HEK293T (cell line): ENCODE results near the gene PBX2.

ENCODE experiments used
- CTCF ChIA-PET: fragments of 350-600 bp; formaldehyde crosslinking; extraction: SDS; loops from one replicate; lab custom pipeline; 2021; ENCODE audit warnings: antibody characterized with exemption, inconsistent platforms; lab: Yijun Ruan, JAX
- POLR2A ChIA-PET: fragments of 350-600 bp; formaldehyde crosslinking; extraction: SDS; loops from one replicate; lab custom pipeline; 2020; ENCODE audit warnings: antibody characterized with exemption, inconsistent platforms; lab: Yijun Ruan, JAX
- DNase-seq: peaks from one replicate; pipeline ENCODE4 v3.0.0; 2012; ENCODE audit warnings: mixed read lengths; ENCODE audit errors: extremely low spot score
- ARNT ChIP-seq: fragments of 450-650 bp; IDR thresholded peaks from 2 replicates; pipeline ENCODE4 v1.6.1; 2017; ENCODE audit warnings: mild to moderate bottlenecking
- BHLHE40 ChIP-seq: fragments of 450-650 bp; IDR thresholded peaks from 2 replicates; pipeline ENCODE4 v1.6.1; 2016; ENCODE audit warnings: mild to moderate bottlenecking, moderate library complexity, borderline replicate concordance
- CTBP1 ChIP-seq: fragments of 450-650 bp; IDR thresholded peaks from 2 replicates; pipeline ENCODE4 v1.6.1; 2016; ENCODE audit warnings: borderline replicate concordance
- ELF4 ChIP-seq: fragments of 450-650 bp; IDR thresholded peaks from 2 replicates; pipeline ENCODE4 v1.6.1; 2017; ENCODE audit warnings: antibody characterized with exemption
- FOXA1 ChIP-seq: fragments of 450-650 bp; IDR thresholded peaks from 2 replicates; pipeline ENCODE4 v1.6.1; 2016; ENCODE audit warnings: mild to moderate bottlenecking
- FOXK2 ChIP-seq: fragments of 450-650 bp; IDR thresholded peaks from 2 replicates; pipeline ENCODE4 v1.6.1; 2016; ENCODE audit warnings: mild to moderate bottlenecking
- FOXM1 ChIP-seq: fragments of 450-650 bp; IDR thresholded peaks from 2 replicates; pipeline ENCODE4 v1.6.1; 2017; ENCODE audit warnings: mild to moderate bottlenecking, borderline replicate concordance
- HDGF ChIP-seq: fragments of 450-650 bp; IDR thresholded peaks from 2 replicates; pipeline ENCODE4 v1.6.1; 2017; ENCODE audit warnings: antibody characterized with exemption, borderline replicate concordance
- L3MBTL2 ChIP-seq: fragments of 450-650 bp; conservative IDR thresholded peaks from 2 replicates; pipeline ENCODE4 v1.6.1; 2016; ENCODE audit warnings: mild to moderate bottlenecking
- LEF1 ChIP-seq: fragments of 450-650 bp; IDR thresholded peaks from 2 replicates; pipeline ENCODE4 v1.6.1; 2017; ENCODE audit warnings: mild to moderate bottlenecking, borderline replicate concordance
- NFRKB ChIP-seq: fragments of 450-650 bp; IDR thresholded peaks from 2 replicates; pipeline ENCODE4 v1.6.1; 2016; ENCODE audit warnings: mild to moderate bottlenecking, moderate library complexity
- SP1 ChIP-seq: fragments of 450-650 bp; IDR thresholded peaks from 2 replicates; pipeline ENCODE4 v1.6.1; 2017
- SUZ12 ChIP-seq: fragments of 450-650 bp; IDR thresholded peaks from 2 replicates; pipeline ENCODE4 v1.6.1; 2016; ENCODE audit warnings: mild to moderate bottlenecking
- TARDBP ChIP-seq: fragments of 450-650 bp; IDR thresholded peaks from 2 replicates; pipeline ENCODE4 v1.6.1; 2016
- ZNF384 ChIP-seq: fragments of 450-650 bp; IDR thresholded peaks from 2 replicates; pipeline ENCODE4 v1.6.1; 2016
- TF ChIP-seq, protein P1 (sequence below): fragments of 450-650 bp; IDR thresholded peaks from 2 replicates; pipeline ENCODE4 v1.6.1; 2016

PBX2 gene

GRCh38 chr6:32181915-32182529 lies 8.0 kb downstream of the PBX2 start:
- ChIA-PET POLR2A (interaction anchor here (2.7 kb wide), 1 partner anchor 13 kb away, joined by 11 read pairs; no protein-coding TSS in a partner anchor), CTCF (no interaction called here)
- TF ChIP-seq ZNF384 (no peak), BHLHE40 (no peak)
- DNase-seq, result no peak

DNA sequence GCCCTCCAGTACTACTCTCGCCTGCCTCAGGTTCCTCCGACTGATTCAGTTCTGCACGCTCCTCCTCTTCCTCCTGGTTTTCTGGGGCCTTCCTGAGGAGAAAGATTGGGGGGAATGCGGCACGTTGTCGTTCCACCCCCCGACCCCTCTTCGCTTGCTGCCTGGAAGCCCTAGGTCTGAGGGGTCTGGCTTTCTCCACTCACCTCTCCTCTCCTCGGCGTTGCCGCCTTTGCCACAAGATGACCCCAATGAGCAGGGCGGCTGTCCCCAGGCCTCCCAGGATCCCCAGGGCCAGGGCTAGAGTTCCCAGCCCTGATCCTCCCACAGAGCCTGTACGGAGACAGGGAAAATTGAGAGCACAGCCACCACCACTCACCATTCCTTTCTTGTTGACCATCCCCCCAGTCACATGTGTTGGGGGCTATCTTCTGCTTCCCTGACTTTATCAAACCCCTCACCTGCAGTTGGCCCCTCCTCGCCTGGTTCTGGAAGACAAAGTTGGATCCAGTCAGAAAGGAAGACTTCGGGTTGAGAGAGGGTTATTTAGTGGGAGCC lies 8.8 kb downstream of the PBX2 start:
- no peak for DNase-seq
- TF ChIP-seq FOXK2 (no peak), ZNF384 (no peak), BHLHE40 (no peak)
- TF ChIP-seq, protein P1, sequence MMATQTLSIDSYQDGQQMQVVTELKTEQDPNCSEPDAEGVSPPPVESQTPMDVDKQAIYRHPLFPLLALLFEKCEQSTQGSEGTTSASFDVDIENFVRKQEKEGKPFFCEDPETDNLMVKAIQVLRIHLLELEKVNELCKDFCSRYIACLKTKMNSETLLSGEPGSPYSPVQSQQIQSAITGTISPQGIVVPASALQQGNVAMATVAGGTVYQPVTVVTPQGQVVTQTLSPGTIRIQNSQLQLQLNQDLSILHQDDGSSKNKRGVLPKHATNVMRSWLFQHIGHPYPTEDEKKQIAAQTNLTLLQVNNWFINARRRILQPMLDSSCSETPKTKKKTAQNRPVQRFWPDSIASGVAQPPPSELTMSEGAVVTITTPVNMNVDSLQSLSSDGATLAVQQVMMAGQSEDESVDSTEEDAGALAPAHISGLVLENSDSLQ, result no peak
- ChIA-PET CTCF (no interaction called here), POLR2A (interaction anchor here (2.7 kb wide), 1 partner anchor 14 kb away, joined by 11 read pairs; no protein-coding TSS in a partner anchor)

GRCh38 chr6:32179766-32180405 lies 10.1 kb downstream of the PBX2 start:
- POLR2A ChIA-PET, result interaction anchor here (0.6 to 4.9 kb wide), 3 partner anchors 12 to 372 kb away, joined by 3 to 153 read pairs (median 6); partner anchors contain the start of genes FKBPL, GPSM3 and PBX2
- DNase-seq, result no peak
- TF ChIP-seq FOXK2 (no peak), NFRKB (no peak)
- CTCF ChIA-PET, result no interaction called here

DNA sequence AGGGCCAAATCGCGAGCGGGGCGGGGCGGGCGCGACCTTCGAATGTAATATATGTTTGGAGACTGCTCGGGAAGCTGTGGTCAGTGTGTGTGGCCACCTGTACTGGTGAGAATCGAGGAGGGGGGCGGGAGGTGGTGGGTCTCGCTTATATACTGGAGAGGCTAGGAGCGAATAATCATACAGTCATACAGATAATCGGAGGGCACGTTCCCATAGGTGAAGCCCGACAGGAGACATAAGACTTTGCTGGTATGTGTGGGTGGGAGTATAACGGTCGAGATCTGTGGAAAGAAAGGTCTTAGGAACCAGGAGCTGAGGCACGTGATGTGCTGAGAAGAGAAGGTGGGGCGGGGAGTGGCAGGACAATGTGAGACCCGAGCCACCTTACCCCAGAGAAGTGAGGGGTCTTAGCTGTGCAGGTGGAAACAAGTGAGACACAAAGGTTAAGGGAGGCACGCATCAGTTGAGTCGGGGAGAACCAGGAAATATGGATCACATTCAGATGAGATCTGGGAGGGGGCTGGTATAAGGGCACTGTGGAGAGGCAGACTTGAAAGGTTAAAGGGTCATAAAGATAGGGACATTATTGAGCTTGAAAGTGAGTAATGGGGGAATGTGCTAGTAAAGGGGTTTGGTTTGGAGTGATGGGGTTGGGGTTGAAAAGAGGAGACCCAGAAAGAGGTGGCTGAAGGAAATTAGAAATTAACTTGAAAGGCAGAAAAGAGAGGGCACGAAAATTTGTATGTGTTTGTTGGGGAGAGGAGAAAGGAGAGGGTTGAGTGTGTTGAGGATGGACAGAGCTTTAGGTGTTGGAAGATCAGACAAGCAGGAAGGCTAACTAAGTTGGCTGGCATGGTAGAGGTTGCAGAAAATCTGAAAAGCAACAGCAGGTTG lies 11.2 kb downstream of the PBX2 start:
- CTCF ChIA-PET, result no interaction called here
- TF ChIP-seq HDGF (no peak), ARNT (no peak), CTBP1 (no peak), ELF4 (no peak), L3MBTL2 (peak; percentile 43)
- no peak for DNase-seq
- POLR2A ChIA-PET, result interaction anchor here (0.9 to 4.9 kb wide), 3 partner anchors 13 to 793 kb away, joined by 3 to 153 read pairs (median 6); partner anchors contain the start of genes FKBPL, GPSM3 and PBX2

GRCh38 chr6:32177788-32178546 lies 12.0 kb downstream of the PBX2 start, which contains the start of gene RNF5:
TSS of gene RNF5 (plus strand) at chr6:32178405. CDS start at chr6:32178512, 107 bp downstream.
- POLR2A ChIA-PET, result interaction anchor here (0.9 to 4.9 kb wide), 19 partner anchors 10 to 794 kb away, joined by 3 to 153 read pairs (median 4); partner anchors contain the start of genes ATF6B, DDX39B, DXO and EGFL8
- peak; percentile 89 for DNase-seq
- TF ChIP-seq BHLHE40 (no peak), NFRKB (no peak), L3MBTL2 (peak; percentile 78), FOXA1 (no peak), CTBP1 (no peak), LEF1 (no peak), FOXM1 (no peak), ELF4 (no peak), ARNT (no peak), HDGF (no peak), TARDBP (no peak), ZNF384 (no peak)
- TF ChIP-seq, protein P1, result peak; percentile 100
- CTCF ChIA-PET, result interaction anchor here (0.9 to 1.2 kb wide), 2 partner anchors 19 to 61 kb away, joined by 4 read pairs; no protein-coding TSS in a partner anchor

DNA sequence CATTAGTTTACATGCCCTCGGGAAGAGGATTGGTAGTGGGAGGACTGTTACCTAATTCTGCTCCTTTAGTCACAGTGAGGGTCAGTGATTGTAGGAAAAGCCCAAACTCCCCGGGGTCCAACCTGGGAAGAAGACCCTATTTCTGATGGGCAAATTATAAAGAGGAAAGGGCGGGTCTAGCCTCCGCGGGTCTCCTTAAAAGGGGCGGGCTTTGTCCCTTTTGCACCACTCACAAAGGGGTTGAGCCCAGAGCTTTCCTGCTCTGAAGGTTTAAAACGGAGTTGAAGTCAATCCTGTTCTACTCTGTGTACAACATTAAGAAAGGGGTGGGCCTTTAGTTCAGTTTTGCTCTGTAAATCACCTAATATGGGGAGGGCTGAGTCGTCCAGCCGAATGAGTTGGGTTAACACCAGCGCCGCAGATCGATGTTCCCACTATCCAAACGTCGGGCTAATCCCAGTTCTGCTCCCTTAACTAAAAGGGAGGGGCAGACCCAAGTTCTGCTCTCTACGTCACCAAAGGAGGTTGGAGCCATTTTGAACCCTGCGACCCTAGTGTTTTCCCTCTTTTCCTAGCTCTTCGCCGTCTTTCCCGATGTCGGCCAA lies 12.7 kb downstream of the PBX2 start:
- ChIA-PET POLR2A (interaction anchor here (0.5 to 4.9 kb wide), 20 partner anchors 9 to 795 kb away, joined by 3 to 153 read pairs (median 4); partner anchors contain the start of genes ATF6B, DDX39B, DXO and EGFL8), CTCF (interaction anchor here (0.9 to 1.2 kb wide), 2 partner anchors 20 to 60 kb away, joined by 4 read pairs; no protein-coding TSS in a partner anchor)
- TF ChIP-seq, protein P1, result no peak
- TF ChIP-seq TARDBP, result no peak
- no peak for TF ChIP-seq ELF4
- TF ChIP-seq L3MBTL2, result no peak
- no peak for TF ChIP-seq CTBP1
- TF ChIP-seq FOXA1, result no peak
- TF ChIP-seq SP1, result no peak
- TF ChIP-seq HDGF, result no peak
- TF ChIP-seq ZNF384, result no peak
- no peak for TF ChIP-seq FOXK2
- no peak for TF ChIP-seq SUZ12
- TF ChIP-seq LEF1, result no peak
- TF ChIP-seq NFRKB, result no peak
- no peak for TF ChIP-seq FOXM1
- no peak for TF ChIP-seq BHLHE40
- no peak for TF ChIP-seq ARNT
- DNase-seq, result no peak
